Endometrial microvascular endothelial cells (primary cell): ENCODE measurements around the gene NANOGP8. TPM values are rescaled to one million over a fixed set of nuclear protein-coding genes. Genes with fewer than 3 reads are reported as not detected.
"Not testable (repeated sequence)": the region's sequence is repeated elsewhere in the genome, so short reads cannot be mapped to it uniquely, and the experiment has no call there.

Source experiments
- in situ Hi-C: cut with HindIII; loops from 2 replicates; pipeline ENCODE4 v1.10.0; 2017; ENCODE audit warnings: low sequenced_read_pairs, low pct_unique_long_range_greater_than_20kb; ENCODE audit errors: inconsistent ontology term
- total RNA-seq: library from RNA; depleted of rRNA; stranded (reverse); fragments of >200 nt; gene quantifications from one replicate; pipeline ENCODE4 v1.2.3, GENCODE V29; 2015; ENCODE audit errors: inconsistent ontology term

The NANOGP8 gene
- total RNA-seq, 1 donor from 2014 or later: not detected

GRCh38 chr15:35101335-35101734, 16.2 kb upstream of the NANOGP8 start:
- in situ Hi-C loops: no loop called here

- in situ Hi-C loops: no loop called here
Observed at GRCh38 chr15:35098737-35099136, 13.6 kb upstream of the NANOGP8 start.

- in situ Hi-C loops: no loop called here
Observed at GRCh38 chr15:35095941-35096340, 10.8 kb upstream of the NANOGP8 start.

- in situ Hi-C loops: no loop called here
Observed at GRCh38 chr15:35092846-35093245, 7.8 kb upstream of the NANOGP8 start.

DNA sequence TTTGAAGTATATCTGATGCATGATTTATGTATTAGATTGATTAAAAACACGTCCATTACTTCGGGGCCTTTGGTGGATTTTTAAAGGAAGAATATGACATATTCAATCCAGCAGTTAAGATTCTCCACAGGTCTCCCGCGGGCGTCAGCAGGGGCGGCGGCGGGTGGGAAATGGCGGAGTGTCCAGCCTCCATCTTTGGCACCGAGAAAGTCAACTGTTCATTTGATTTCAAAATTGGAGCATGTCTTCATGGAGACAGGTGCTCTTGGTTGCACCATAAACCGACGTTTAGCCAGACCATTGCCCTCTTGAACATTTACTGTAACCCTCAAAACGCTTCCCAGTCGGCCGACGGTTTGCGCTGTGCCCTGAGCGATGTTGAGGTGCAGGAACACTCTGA, 7.2 kb upstream of the NANOGP8 start:
- in situ Hi-C loops: no loop called here

- in situ Hi-C loops: no loop called here
Observed at GRCh38 chr15:35090104-35090807, 5.2 kb upstream of the NANOGP8 start.

- in situ Hi-C loops: no loop called here
Observed at GRCh38 chr15:35089551-35089950, 4.5 kb upstream of the NANOGP8 start.

- in situ Hi-C loops: no loop called here
Observed at GRCh38 chr15:35088329-35088728, 3.2 kb upstream of the NANOGP8 start.

DNA sequence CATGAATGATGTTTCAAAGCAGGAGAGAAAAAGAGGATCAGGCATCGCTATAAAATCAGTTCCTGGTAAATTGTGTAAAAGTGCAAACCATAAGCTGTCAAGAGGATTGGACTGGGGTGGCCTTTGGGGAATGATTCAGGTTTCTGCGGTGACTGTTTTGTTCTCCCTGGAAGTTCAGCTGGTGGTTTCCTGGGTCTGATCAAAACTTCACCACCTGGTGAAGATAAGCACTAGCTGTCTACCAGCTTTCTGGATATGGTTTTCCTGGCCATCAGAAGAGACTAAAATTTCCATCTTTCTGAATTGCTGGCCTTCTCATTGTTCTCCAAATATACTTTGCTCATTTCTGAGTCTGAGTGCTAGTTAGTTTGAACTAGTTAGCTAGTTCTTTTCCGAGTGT, 2.7 kb upstream of the NANOGP8 start:
- in situ Hi-C loops: no loop called here

GRCh38 chr15:35082371-35083348, 2.4 kb downstream of the NANOGP8 start:
- in situ Hi-C loops: not testable (repeated sequence)

GRCh38 chr15:35081626-35082365, 3.3 kb downstream of the NANOGP8 start:
- in situ Hi-C loops: not testable (repeated sequence)

GRCh38 chr15:35080226-35080625, 4.9 kb downstream of the NANOGP8 start:
- in situ Hi-C loops: no loop called here

GRCh38 chr15:35078221-35078915, 6.7 kb downstream of the NANOGP8 start:
- in situ Hi-C loops: no loop called here

- in situ Hi-C loops: no loop called here
Observed at GRCh38 chr15:35071106-35071505, 14.0 kb downstream of the NANOGP8 start.

- in situ Hi-C loops: no loop called here
Observed at GRCh38 chr15:35068846-35069475, 16.1 kb downstream of the NANOGP8 start.

DNA sequence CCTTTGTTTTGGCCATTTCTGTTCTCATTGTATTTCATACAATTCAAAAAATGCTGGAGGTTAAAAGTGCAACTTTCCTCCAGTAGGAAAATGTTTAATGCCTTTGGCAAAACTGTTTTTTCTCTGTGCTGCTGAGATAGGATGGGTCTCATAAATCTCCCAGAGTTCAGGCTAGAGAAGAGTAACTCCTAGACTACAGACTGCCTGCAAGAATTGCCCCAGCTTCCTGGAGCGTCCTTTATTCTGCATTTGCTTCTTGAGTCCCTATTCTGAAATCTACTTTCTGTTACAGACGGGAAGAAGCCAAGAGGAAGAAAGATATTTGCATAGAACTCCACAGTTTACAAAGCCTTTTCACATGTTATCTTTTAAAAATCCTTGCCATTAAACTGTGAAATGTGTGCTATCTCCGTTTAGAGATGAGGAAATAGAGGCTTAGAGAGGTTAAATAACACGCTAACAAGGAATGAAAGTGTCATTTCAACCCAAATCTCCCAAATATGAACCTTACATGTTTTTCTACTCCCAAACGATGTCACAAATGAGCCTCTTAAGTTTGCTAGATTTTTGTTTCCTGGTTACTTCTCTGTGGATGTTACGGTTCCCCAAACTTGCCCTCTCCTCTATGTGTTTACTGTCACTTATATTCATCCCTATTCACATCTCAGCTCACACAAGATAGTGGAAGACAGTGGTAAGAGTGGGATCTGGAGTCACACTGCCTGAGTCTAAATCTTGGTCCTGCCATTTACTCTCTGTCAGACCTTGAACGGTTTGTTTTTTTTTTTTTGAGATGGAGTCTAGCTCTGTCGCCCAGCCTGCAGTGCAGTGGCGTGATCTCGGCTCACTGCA, 17.4 kb downstream of the NANOGP8 start:
- in situ Hi-C loops: no loop called here

GRCh38 chr15:35066094-35066493, 19.0 kb downstream of the NANOGP8 start:
- in situ Hi-C loops: no loop called here
